Liver (tissue), 9 donors: Measurements from ENCODE around the gene DEGS1. TPM values are rescaled to one million over a fixed set of nuclear protein-coding genes. Genes with fewer than 3 reads are reported as not detected.

Experiments
- DNase-seq: peaks from one replicate; pipeline ENCODE4 v3.0.0-alpha.2; 2017; ENCODE audit warnings: low spot score
- H3K27ac ChIP-seq, 2 donors: one replicate each; pipeline ENCODE4 v1.7.0; 2013; ENCODE audit warnings: inconsistent platforms in 2 of 2, low read length in 2 of 2, control low read depth in 1 of 2, low read depth in 1 of 2, mild to moderate bottlenecking in 1 of 2
- H3K27me3 ChIP-seq, 4 donors: one replicate each; pipeline versions ENCODE4 v1.6.1 to v1.7.0; 2013; ENCODE audit warnings: low read length in 3 of 4, inconsistent platforms in 1 of 4, mild to moderate bottlenecking in 1 of 4, moderate library complexity in 1 of 4; ENCODE audit not compliant: control insufficient read depth in 4 of 4, insufficient read depth in 4 of 4
- H3K36me3 ChIP-seq, 4 donors: one replicate each; pipeline versions ENCODE4 v1.6.1 to v1.7.0; 2013; ENCODE audit warnings: low read length in 3 of 4, mild to moderate bottlenecking in 3 of 4, low read depth in 1 of 4, moderate library complexity in 1 of 4; ENCODE audit not compliant: control insufficient read depth in 4 of 4, insufficient read depth in 3 of 4
- H3K4me1 ChIP-seq, 4 donors: one replicate each; pipeline versions ENCODE4 v1.6.1 to v1.7.0; 2013; ENCODE audit warnings: low read length in 3 of 4, mild to moderate bottlenecking in 3 of 4, moderate library complexity in 1 of 4; ENCODE audit not compliant: control insufficient read depth in 4 of 4, insufficient read depth in 4 of 4
- H3K4me3 ChIP-seq, 3 donors: one replicate each; pipeline versions ENCODE4 v1.6.1 to v1.7.0; 2013; ENCODE audit warnings: low read length in 3 of 3, control low read depth in 1 of 3, low read depth in 1 of 3, mild to moderate bottlenecking in 1 of 3
- H3K9ac ChIP-seq, 2 donors: one replicate each; pipeline ENCODE4 v1.7.0; 2013; ENCODE audit warnings: low read length in 2 of 2, mild to moderate bottlenecking in 2 of 2, moderate library complexity in 2 of 2, control low read depth in 1 of 2, low read depth in 1 of 2
- H3K9me3 ChIP-seq, 4 donors: one replicate each; pipeline versions ENCODE4 v1.6.1 to v1.7.0; 2013; ENCODE audit warnings: low read length in 3 of 4; ENCODE audit not compliant: control insufficient read depth in 4 of 4
- ATF3 ChIP-seq: IDR thresholded peaks from 2 replicates; pipeline ENCODE4 v1.6.1; 2016; ENCODE audit warnings: antibody characterized with exemption
- EGR1 ChIP-seq, 2 donors: IDR thresholded peaks; 2 replicates each; pipeline ENCODE4 v1.6.1; 2016 to 2018; ENCODE audit warnings: antibody characterized with exemption in 2 of 2, low read depth in 2 of 2
- FOXA1 ChIP-seq: IDR thresholded peaks from 2 replicates; pipeline ENCODE4 v1.6.1; 2016; ENCODE audit warnings: antibody characterized with exemption
- HNF4A ChIP-seq, 2 donors: conservative IDR thresholded peaks; 2 replicates each; pipeline ENCODE4 v1.6.1; 2016; ENCODE audit warnings: antibody characterized with exemption in 2 of 2, mild to moderate bottlenecking in 2 of 2
- HNF4G ChIP-seq: IDR thresholded peaks from 2 replicates; pipeline ENCODE4 v1.6.1; 2016; ENCODE audit warnings: antibody characterized with exemption
- JUND ChIP-seq, 2 donors: IDR thresholded peaks; 2 replicates each; pipeline ENCODE4 v1.6.1; 2016; ENCODE audit warnings: antibody characterized with exemption in 2 of 2
- MAX ChIP-seq: IDR thresholded peaks from 2 replicates; pipeline ENCODE4 v1.6.1; 2016; ENCODE audit warnings: antibody characterized with exemption
- NR2F2 ChIP-seq: IDR thresholded peaks from 2 replicates; pipeline ENCODE4 v1.6.1; 2016; ENCODE audit warnings: antibody characterized with exemption
- REST ChIP-seq: IDR thresholded peaks from 2 replicates; pipeline ENCODE4 v1.6.1; 2016; ENCODE audit warnings: antibody characterized with exemption, mild to moderate bottlenecking
- RXRA ChIP-seq, 2 donors: IDR thresholded peaks; 2 replicates each; pipeline ENCODE4 v1.6.1; 2017 to 2018; ENCODE audit warnings: antibody characterized with exemption in 2 of 2, mild to moderate bottlenecking in 1 of 2
- SP1 ChIP-seq: IDR thresholded peaks from 2 replicates; pipeline ENCODE4 v1.6.1; 2018; ENCODE audit warnings: antibody characterized with exemption, mild to moderate bottlenecking
- TAF1 ChIP-seq: conservative IDR thresholded peaks from 2 replicates; pipeline ENCODE4 v1.6.1; 2016; ENCODE audit warnings: antibody characterized with exemption, mild to moderate bottlenecking
- ZBTB33 ChIP-seq: IDR thresholded peaks from 2 replicates; pipeline ENCODE4 v1.6.1; 2016; ENCODE audit warnings: antibody characterized with exemption
- WGBS: extraction: QIAGEN DNeasy Blood & Tissue Kit; methylation state at CpG from one replicate; pipeline ENCODE4 v1.1.7; 2013; 5-methylcytosine and 5-hydroxymethylcytosine counted together
- polyA plus RNA-seq, 2 donors: library from polyadenylated mRNA; stranded (reverse) in 1 of 2; unstranded in 1 of 2; fragments of 200-250 nt in 1 of 2; fragments of >200 nt in 1 of 2; fragmentation: Nextera tagmentation in 1 of 2; extraction: Ambion mirVana in 1 of 2; gene quantifications; one replicate each; pipeline versions ENCODE4 v1.2.1 to v1.2.3, GENCODE V29; 2013 to 2015
- total RNA-seq, 2 donors: library from RNA; depleted of rRNA; stranded (reverse); fragments of >200 nt; gene quantifications; one replicate each; pipeline ENCODE4 v1.2.3, GENCODE V29; 2014
- donor health status: healthy.
- donor health status: healthy.
- donor health status: healthy.
- donor health status: healthy.
- donor health status: healthy.

DEGS1 gene
- total and polyA plus RNA-seq, 4 donors: 21.7 to 26.7 (median 22.6) TPM

- no peak for DNase-seq
- Histone ChIP-seq H3K27me3 (no peaks in the 10 kb centered on the region), H3K4me3 (no peak overlapping the region), H3K36me3 (no peaks in the 10 kb centered on the region), H3K9me3 (no peaks in the 10 kb centered on the region), H3K9ac (no peak overlapping the region), H3K4me1 (peaks cover 2 to 20% (median 19%) of the 10 kb centered on the region in 4 donors), H3K27ac (peak overlapping the region in 1 of 2 donors; percentile 37)
- 30% methylated on average over 4 of the region's 4 CpGs for WGBS
- TF ChIP-seq HNF4A (conservative IDR thresholded peaks at IDR 0.05) (peak; percentile 33 to 34), RXRA (IDR thresholded peaks at IDR 0.05) (peak in 1 of 2 donors; percentile 27), ZBTB33 (no peak)
Observed at GRCh38 chr1:224211206-224211962, 28.3 kb downstream of the DEGS1 start.

GRCh38 chr1:224212618-224213061 lies 29.6 kb downstream of the DEGS1 start:
- H3K36me3 ChIP-seq: no peaks in the 10 kb centered on the region
- peaks cover 2 to 20% (median 18%) of the 10 kb centered on the region in 4 donors for H3K4me1 ChIP-seq
- TF ChIP-seq HNF4A (conservative IDR thresholded peaks at IDR 0.05) (peak; percentile 51 to 52), MAX (no peak), HNF4G (no peak), RXRA (IDR thresholded peaks at IDR 0.05) (peak; percentile 19 to 43), SP1 (peak; percentile 45)
- H3K27ac ChIP-seq: no peak overlapping the region
- no peak for DNase-seq
- no peak overlapping the region for H3K4me3 ChIP-seq
- 80% methylated on average over 13 of the region's 13 CpGs for WGBS
- H3K9ac ChIP-seq: no peak overlapping the region
- no peaks in the 10 kb centered on the region for H3K9me3 ChIP-seq
- H3K27me3 ChIP-seq: no peaks in the 10 kb centered on the region

- 92% methylated on average over 4 of the region's 4 CpGs for WGBS
- peaks cover 2 to 20% (median 18%) of the 10 kb centered on the region in 4 donors for H3K4me1 ChIP-seq
- TF ChIP-seq TAF1 (no peak), FOXA1 (no peak), ATF3 (no peak), JUND (IDR thresholded peaks at IDR 0.05) (no peak), RXRA (IDR thresholded peaks at IDR 0.05) (no peak), EGR1 (IDR thresholded peaks at IDR 0.05; ENCODE audit: low read depth in 2 of 2) (no peak), NR2F2 (no peak), REST (no peak)
- H3K9ac ChIP-seq: no peak overlapping the region
- DNase-seq: no peak
- H3K36me3 ChIP-seq: no peaks in the 10 kb centered on the region
- no peaks in the 10 kb centered on the region for H3K27me3 ChIP-seq
- no peak overlapping the region for H3K27ac ChIP-seq
- no peak overlapping the region for H3K4me3 ChIP-seq
- H3K9me3 ChIP-seq: no peaks in the 10 kb centered on the region
Observed at GRCh38 chr1:224213438-224214119, 30.5 kb downstream of the DEGS1 start.
